Keratinocyte (primary cell): Measurements from ENCODE around the gene TMEM181. TPM values are rescaled to one million over a fixed set of nuclear protein-coding genes. Genes with fewer than 3 reads are reported as not detected.

ENCODE experiments used
- DNase-seq: peaks from one replicate; pipeline ENCODE4 v3.0.0-alpha.2; 2011; ENCODE audit warnings: low read depth, missing footprints, low spot score
- FAIRE-seq: peaks from 2 replicates; lab custom pipeline; 2011; peaks lifted over from hg19 to GRCh38; lab: Jason Lieb, UNC
- H2AFZ ChIP-seq: 2 replicates; pipeline ENCODE4 v1.6.0; 2012; ENCODE audit warnings: low read length, control low read depth, inconsistent platforms; ENCODE audit not compliant: control insufficient read depth
- H3K27ac ChIP-seq: 2 replicates; pipeline ENCODE4 v1.5.1; 2011; ENCODE audit warnings: low read length; ENCODE audit not compliant: control insufficient read depth, insufficient read depth
- H3K27me3 ChIP-seq: 3 replicates; pipeline ENCODE4 v1.6.0; 2011; ENCODE audit warnings: low read length; ENCODE audit not compliant: control insufficient read depth, insufficient read depth; ENCODE audit errors: extremely low read depth
- H3K36me3 ChIP-seq, 2 experiments: 2 replicates in 1 of 2; 3 replicates in 1 of 2; pipeline ENCODE4 v1.5.1; 2011; ENCODE audit warnings: low read length in 2 of 2, mild to moderate bottlenecking in 1 of 2; ENCODE audit not compliant: control insufficient read depth in 2 of 2, insufficient read depth in 2 of 2; ENCODE audit errors: extremely low read depth in 1 of 2
- H3K4me1 ChIP-seq: 3 replicates; pipeline ENCODE4 v1.5.1; 2011; ENCODE audit warnings: low read length; ENCODE audit not compliant: control insufficient read depth, insufficient read depth; ENCODE audit errors: extremely low read depth
- H3K4me2 ChIP-seq: 3 replicates; pipeline ENCODE4 v1.6.0; 2011; ENCODE audit warnings: low read depth, low read length; ENCODE audit not compliant: control insufficient read depth, insufficient read depth; ENCODE audit errors: extremely low read depth
- H3K4me3 ChIP-seq, 3 experiments: fragments of 200-600 bp in 1 of 3; sonication (generic) in 1 of 3; 2 replicates in 2 of 3; 3 replicates in 1 of 3; pipeline ENCODE4 v1.5.1; 2011 to 2016; ENCODE audit warnings: low read length in 3 of 3, mild to moderate bottlenecking in 3 of 3, control low read depth in 2 of 3, inconsistent platforms in 1 of 3, low read depth in 1 of 3, mixed read lengths in 1 of 3, mixed run types in 1 of 3, moderate library complexity in 1 of 3; ENCODE audit not compliant: control insufficient read depth in 2 of 3, insufficient read depth in 2 of 3; ENCODE audit errors: extremely low read depth in 1 of 3
- H3K79me2 ChIP-seq: 2 replicates; pipeline ENCODE4 v1.6.0; 2012; ENCODE audit warnings: low read length; ENCODE audit not compliant: control insufficient read depth, insufficient read depth
- H3K9ac ChIP-seq: 3 replicates; pipeline ENCODE4 v1.6.0; 2011; ENCODE audit warnings: low read length; ENCODE audit not compliant: control insufficient read depth, insufficient read depth; ENCODE audit errors: extremely low read depth
- H3K9me1 ChIP-seq: 3 replicates; pipeline ENCODE4 v1.6.0; 2011; ENCODE audit warnings: low read length; ENCODE audit not compliant: control insufficient read depth, insufficient read depth; ENCODE audit errors: extremely low read depth
- H3K9me3 ChIP-seq: 2 replicates; pipeline ENCODE4 v1.5.1; 2012; ENCODE audit warnings: low read depth, low read length; ENCODE audit not compliant: control insufficient read depth
- H4K20me1 ChIP-seq: 3 replicates; pipeline ENCODE4 v1.6.0; 2011; ENCODE audit warnings: low read length; ENCODE audit not compliant: control insufficient read depth, insufficient read depth; ENCODE audit errors: extremely low read depth
- EZH2 ChIP-seq: IDR thresholded peaks from one replicate; pipeline ENCODE4 v1.6.1; 2012; ENCODE audit warnings: inconsistent platforms, mild to moderate bottlenecking, low read length, moderate library complexity
- dilution Hi-C: fragments of 300-500 bp; cut with MboI; formaldehyde crosslinking; loops from one replicate; pipeline ENCODE4 v1.7.0; 2020; ENCODE audit warnings: low sequenced_read_pairs; ENCODE audit not compliant: extremely low pct_ligation_motif_present
- polyA plus RNA-seq, 5 experiments: library from polyadenylated mRNA; depleted of rRNA in 3 of 5; stranded (reverse) in 3 of 5; stranded (forward) in 1 of 5; unstranded in 1 of 5; fragments of >200 nt; gene quantifications; 1 replicate in 1 of 5; 2 replicates in 3 of 5; 3 replicates in 1 of 5; pipeline versions ENCODE4 v1.2.1 to v1.2.3, GENCODE V29; 2011 to 2012; ENCODE audit warnings: missing spikeins in 2 of 5, low read depth in 1 of 5, low replicate concordance in 1 of 5
- TF ChIP-seq, protein P1 (sequence below), 3 experiments: IDR thresholded peaks in 1 of 3; conservative IDR thresholded peaks in 1 of 3; optimal IDR thresholded peaks in 1 of 3; 2 replicates in 2 of 3; 3 replicates in 1 of 3; pipeline versions ENCODE3 to v1.5.1; 2011; ENCODE audit warnings: low read length in 3 of 3, mild to moderate bottlenecking in 3 of 3, moderate library complexity in 2 of 3, control low read depth in 1 of 3, inconsistent platforms in 1 of 3; ENCODE audit not compliant: insufficient read depth in 2 of 3; ENCODE audit errors: extremely low read depth in 1 of 3

Gene TMEM181
- polyA plus RNA-seq, 1 donor (not counting 4 experiments of a cell fraction or from before 2014, with no cell fraction given) = 31.9 TPM

DNA sequence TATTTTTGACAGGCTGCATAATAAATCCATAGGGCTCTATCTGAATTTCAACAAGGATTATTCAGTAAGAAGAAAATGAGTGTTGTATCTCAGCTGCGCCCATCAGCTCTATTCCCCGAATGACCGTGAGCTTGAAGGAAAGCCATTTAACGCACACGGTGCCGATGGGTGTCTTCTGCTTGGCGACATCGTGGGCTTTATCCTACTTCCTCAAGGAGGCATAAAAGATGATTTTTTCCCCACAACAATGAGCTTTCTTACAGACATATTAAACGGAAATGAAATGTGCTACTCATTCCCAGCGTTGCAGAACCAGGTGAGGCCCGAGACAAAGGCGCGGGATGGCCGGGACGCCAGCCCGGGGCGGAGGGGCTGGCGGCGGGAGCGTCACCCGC lies 83.9 kb downstream of the TMEM181 start:
- Histone ChIP-seq H3K9me3 (no peaks in the 10 kb centered on the region), H3K9ac (peak overlapping the region; percentile 96), H3K4me1 (peaks cover 44% of the 10 kb centered on the region), H3K27me3 (no peaks in the 10 kb centered on the region), H3K4me3 (peak overlapping the region; percentile 67 to 78 (median 77)), H3K27ac (peak overlapping the region; percentile 90), H3K9me1 (no peaks in the 10 kb centered on the region), H3K79me2 (peaks cover 48% of the 10 kb centered on the region), H2AFZ (peak overlapping the region; percentile 24), H4K20me1 (peaks cover 9% of the 10 kb centered on the region), H3K36me3 (peaks cover 6 to 10% of the 10 kb centered on the region in 2 experiments), H3K4me2 (peak overlapping the region; percentile 52)
- DNase-seq (no peak), FAIRE-seq (peak; percentile 17)
- TF ChIP-seq, protein P1, sequence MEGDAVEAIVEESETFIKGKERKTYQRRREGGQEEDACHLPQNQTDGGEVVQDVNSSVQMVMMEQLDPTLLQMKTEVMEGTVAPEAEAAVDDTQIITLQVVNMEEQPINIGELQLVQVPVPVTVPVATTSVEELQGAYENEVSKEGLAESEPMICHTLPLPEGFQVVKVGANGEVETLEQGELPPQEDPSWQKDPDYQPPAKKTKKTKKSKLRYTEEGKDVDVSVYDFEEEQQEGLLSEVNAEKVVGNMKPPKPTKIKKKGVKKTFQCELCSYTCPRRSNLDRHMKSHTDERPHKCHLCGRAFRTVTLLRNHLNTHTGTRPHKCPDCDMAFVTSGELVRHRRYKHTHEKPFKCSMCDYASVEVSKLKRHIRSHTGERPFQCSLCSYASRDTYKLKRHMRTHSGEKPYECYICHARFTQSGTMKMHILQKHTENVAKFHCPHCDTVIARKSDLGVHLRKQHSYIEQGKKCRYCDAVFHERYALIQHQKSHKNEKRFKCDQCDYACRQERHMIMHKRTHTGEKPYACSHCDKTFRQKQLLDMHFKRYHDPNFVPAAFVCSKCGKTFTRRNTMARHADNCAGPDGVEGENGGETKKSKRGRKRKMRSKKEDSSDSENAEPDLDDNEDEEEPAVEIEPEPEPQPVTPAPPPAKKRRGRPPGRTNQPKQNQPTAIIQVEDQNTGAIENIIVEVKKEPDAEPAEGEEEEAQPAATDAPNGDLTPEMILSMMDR (optimal IDR thresholded peaks at IDR 0.05 in 1 of 3, IDR thresholded peaks at IDR 0.05 in 1 of 3, conservative IDR thresholded peaks at IDR 0.05 in 1 of 3; ENCODE audit: extremely low read depth in 1 of 3, insufficient read depth in 2 of 3, low read length in 3 of 3) = no peak
- no peak for TF ChIP-seq EZH2
- dilution Hi-C loops = no loop called here

DNA sequence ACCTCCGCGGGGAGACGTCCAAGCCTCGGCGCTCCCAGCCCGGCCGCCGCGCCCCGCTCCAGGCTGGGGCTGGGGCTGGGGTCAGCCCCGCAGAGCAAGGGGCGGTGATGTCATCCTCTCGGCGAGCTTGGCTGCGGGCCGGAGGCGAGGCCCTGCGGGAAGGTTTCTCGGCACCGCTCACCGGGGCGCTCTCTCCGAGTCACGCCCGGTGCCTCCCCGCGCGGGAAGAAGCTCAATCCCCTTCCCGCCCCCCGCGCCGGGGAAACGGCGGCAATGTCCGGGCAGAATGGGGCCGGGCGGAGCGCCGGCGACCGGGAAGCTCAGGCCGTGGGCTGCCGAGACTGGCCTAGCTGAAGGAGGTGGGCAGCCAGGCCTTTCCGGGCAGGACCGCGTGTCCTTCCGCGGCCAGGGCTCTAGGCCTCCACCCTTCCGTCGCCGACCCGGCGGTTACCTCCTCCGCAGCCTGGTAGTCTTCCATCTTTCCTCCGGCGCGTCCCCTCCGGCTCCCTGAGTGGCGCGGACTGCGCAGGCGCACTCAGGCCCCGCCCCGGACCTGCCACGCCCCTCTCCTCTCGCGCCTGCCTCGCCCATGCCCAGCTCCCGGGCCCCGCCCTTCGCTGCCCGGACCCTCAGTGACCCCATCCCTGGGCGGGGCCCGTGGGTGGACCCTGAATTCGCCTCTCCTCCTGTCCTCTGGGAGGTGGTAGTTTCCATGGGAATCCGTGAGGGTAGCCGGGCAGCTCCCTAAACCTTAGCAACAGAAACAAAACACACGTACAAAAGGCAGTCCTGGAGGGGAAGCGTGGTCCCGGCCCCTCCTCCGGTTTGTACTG lies 84.6 kb downstream of the TMEM181 start, which contains the start of gene DYNLT1:
DYNLT1 (minus strand) TSS at position 513 of the 833 bp plus-strand sequence; CDS start at position 478, 35 bp downstream.
- peak within 1 kb of the TSS; percentile 85 for H2AFZ ChIP-seq
- peak within 1 kb of the TSS; percentile 96 for H3K9ac ChIP-seq
- H3K4me3 ChIP-seq = peak within 1 kb of the TSS; percentile 67 to 78 (median 77)
- H3K4me2 ChIP-seq = peak within 1 kb of the TSS; percentile 81
- H3K9me1 ChIP-seq = no peaks in the 10 kb centered on the region
- H3K36me3 ChIP-seq = peaks cover 6 to 8% of the 10 kb centered on the region in 2 experiments
- H3K9me3 ChIP-seq = no peaks in the 10 kb centered on the region
- FAIRE-seq (no peak), DNase-seq (peak; percentile 67)
- peaks cover 5% of the 10 kb centered on the region for H4K20me1 ChIP-seq
- H3K4me1 ChIP-seq = peaks cover 50% of the 10 kb centered on the region
- TF ChIP-seq, protein P1 (optimal IDR thresholded peaks at IDR 0.05 in 1 of 3, IDR thresholded peaks at IDR 0.05 in 1 of 3, conservative IDR thresholded peaks at IDR 0.05 in 1 of 3; ENCODE audit: extremely low read depth in 1 of 3, insufficient read depth in 2 of 3, low read length in 3 of 3) = no peak
- no peak for TF ChIP-seq EZH2
- dilution Hi-C loops = no loop called here
- H3K79me2 ChIP-seq = peaks cover 42% of the 10 kb centered on the region
- H3K27me3 ChIP-seq = no peaks in the 10 kb centered on the region
- peak within 1 kb of the TSS; percentile 90 for H3K27ac ChIP-seq
